ENCODE data around the gene PDRG1. TPM values are rescaled to one million over a fixed set of nuclear protein-coding genes. Genes with fewer than 3 reads are reported as not detected.

The PDRG1 gene
- total RNA-seq, 6 experiments from 2014 or later, result 4.5 to 6.6 (median 4.9) TPM

DNA sequence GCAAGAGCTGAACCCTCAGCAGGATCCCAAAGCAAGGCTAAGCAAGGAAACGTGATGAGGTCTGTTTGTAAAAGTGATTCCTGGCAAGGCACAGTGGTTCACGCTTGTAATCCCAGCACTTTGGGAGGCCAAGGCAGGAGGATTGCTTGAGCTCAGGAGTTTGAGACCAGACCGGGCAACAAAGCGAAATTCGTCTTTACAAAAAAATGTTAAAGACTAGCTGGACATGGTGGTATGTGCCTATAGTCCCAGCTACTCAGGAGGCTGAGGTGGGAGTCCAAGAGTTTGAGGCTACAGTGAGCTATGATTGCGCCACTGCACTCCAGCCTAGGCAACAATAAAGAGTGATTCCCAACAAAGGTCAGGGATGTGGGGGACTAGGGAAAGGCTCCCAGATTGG is 12.0 kb upstream of the PDRG1 start:
- ATAC-seq (no peak), DNase-seq (no peak)
- Histone ChIP-seq H3K36me3 (no peaks in the 10 kb centered on the region), H3K9me3 (no peaks in the 10 kb centered on the region), H3K4me3 (no peak overlapping the region), H3K27me3 (no peaks in the 10 kb centered on the region), H3K4me1 (no peaks in the 10 kb centered on the region), H3K27ac (no peak overlapping the region)
- TF ChIP-seq POLR2A (IDR thresholded peaks at IDR 0.05), result no peak
- TF ChIP-seq, protein P1, sequence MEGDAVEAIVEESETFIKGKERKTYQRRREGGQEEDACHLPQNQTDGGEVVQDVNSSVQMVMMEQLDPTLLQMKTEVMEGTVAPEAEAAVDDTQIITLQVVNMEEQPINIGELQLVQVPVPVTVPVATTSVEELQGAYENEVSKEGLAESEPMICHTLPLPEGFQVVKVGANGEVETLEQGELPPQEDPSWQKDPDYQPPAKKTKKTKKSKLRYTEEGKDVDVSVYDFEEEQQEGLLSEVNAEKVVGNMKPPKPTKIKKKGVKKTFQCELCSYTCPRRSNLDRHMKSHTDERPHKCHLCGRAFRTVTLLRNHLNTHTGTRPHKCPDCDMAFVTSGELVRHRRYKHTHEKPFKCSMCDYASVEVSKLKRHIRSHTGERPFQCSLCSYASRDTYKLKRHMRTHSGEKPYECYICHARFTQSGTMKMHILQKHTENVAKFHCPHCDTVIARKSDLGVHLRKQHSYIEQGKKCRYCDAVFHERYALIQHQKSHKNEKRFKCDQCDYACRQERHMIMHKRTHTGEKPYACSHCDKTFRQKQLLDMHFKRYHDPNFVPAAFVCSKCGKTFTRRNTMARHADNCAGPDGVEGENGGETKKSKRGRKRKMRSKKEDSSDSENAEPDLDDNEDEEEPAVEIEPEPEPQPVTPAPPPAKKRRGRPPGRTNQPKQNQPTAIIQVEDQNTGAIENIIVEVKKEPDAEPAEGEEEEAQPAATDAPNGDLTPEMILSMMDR (IDR thresholded peaks at IDR 0.05), result no peak
- intact Hi-C loops (cut with DNase I), result no loop called here
- WGBS (ENCODE audit: insufficient coverage, low coverage, low lambda C conversion rate, missing lambda C conversion rate), result 59% methylated on average over 5 of the region's 6 CpGs

- intact Hi-C loops (cut with DNase I), result no loop called here
- H3K27me3 ChIP-seq, result no peaks in the 10 kb centered on the region
- no peaks in the 10 kb centered on the region for H3K4me1 ChIP-seq
- no peak overlapping the region for H3K4me3 ChIP-seq
- ATAC-seq (no peak), DNase-seq (no peak)
- H3K36me3 ChIP-seq, result no peaks in the 10 kb centered on the region
- H3K27ac ChIP-seq, result no peak overlapping the region
- TF ChIP-seq, protein P1 (IDR thresholded peaks at IDR 0.05), result no peak
- H3K9me3 ChIP-seq, result no peaks in the 10 kb centered on the region
- WGBS (ENCODE audit: insufficient coverage, low coverage, low lambda C conversion rate, missing lambda C conversion rate), result no CpG with 5 or more reads among the region's 2 CpGs
These were observed 10.9 kb upstream of the PDRG1 start for GRCh38 chr20:31962761-31963160.

DNA sequence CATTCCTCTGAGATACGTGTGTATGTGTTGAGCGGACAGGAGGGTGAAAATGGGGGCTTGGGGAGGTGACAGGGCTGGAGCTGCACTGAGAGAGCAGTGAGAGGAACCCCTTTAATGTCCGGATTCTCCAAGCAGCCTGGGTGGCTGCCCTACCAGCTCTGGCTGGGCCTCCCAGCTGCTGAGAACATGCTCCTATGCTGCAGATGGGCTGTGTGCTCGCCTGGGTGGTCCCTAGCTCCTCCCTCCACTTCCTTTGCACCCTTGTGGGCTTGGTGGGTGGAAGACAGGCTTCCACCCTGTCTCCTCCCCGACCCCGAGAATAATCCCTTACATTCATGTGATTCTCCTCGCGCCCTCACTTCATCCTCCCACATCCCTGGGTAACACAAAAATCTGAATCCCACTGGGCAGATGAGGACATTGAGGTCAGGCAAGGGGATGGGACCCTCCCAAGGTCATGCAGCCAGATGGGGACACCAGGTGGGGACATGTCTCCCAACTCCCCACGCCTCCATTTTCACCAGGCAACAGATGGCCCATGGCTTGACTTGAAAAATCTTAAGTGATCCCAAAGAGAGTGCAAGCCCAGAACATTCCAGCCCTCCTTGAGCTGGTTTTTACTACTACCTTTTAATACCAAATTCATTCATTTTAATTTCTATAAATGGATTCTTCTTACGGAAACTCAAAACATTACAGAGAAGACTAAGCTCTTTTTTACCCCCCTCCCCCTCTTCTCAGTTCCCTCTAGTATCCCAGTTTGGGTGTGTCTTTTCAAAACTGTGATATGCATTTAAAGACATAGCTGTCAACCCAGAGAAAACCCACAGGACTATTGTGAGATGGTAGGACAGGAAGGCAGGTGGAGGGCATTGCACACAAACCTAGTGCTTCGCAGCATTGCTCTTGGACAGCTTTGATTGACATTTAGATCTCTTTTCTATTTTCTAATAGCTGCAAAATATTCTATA is 5.0 kb upstream of the PDRG1 start:
- Histone ChIP-seq H3K4me1 (no peaks in the 10 kb centered on the region), H3K36me3 (no peaks in the 10 kb centered on the region), H3K27ac (no peak overlapping the region), H3K27me3 (no peaks in the 10 kb centered on the region), H3K4me3 (no peak overlapping the region), H3K9me3 (no peaks in the 10 kb centered on the region)
- intact Hi-C loops (cut with DNase I), result no loop called here
- ATAC-seq (no peak), DNase-seq (no peak)
- TF ChIP-seq, protein P1 (IDR thresholded peaks at IDR 0.05), result no peak
- no peak for TF ChIP-seq POLR2A (IDR thresholded peaks at IDR 0.05)
- WGBS (ENCODE audit: insufficient coverage, low coverage, low lambda C conversion rate, missing lambda C conversion rate), result 47% methylated on average over 7 of the region's 11 CpGs

GRCh38 chr20:31954500-31954899 is 2.7 kb upstream of the PDRG1 start:
- H3K9me3 ChIP-seq, result no peaks in the 10 kb centered on the region
- H3K27ac ChIP-seq, result no peak overlapping the region
- intact Hi-C loops (cut with DNase I), result loop anchor here (5.0 kb wide), 1 partner anchor 102 kb away; no protein-coding TSS in a partner anchor
- H3K4me3 ChIP-seq, result no peak overlapping the region
- H3K4me1 ChIP-seq, result peaks cover 0 to 11% (median 3%) of the 10 kb centered on the region in 4 donors
- H3K27me3 ChIP-seq, result no peaks in the 10 kb centered on the region
- 30% methylated on average over 1 of the region's 1 CpG for WGBS (ENCODE audit: insufficient coverage, low coverage, low lambda C conversion rate, missing lambda C conversion rate)
- DNase-seq (no peak), ATAC-seq (no peak)
- TF ChIP-seq, protein P1 (IDR thresholded peaks at IDR 0.05), result no peak
- no peak for TF ChIP-seq POLR2A (IDR thresholded peaks at IDR 0.05)
- H3K36me3 ChIP-seq, result peaks cover 0 to 4% (median 0%) of the 10 kb centered on the region in 4 donors

All from right lobe of liver (tissue), 6 donors.